HG03342 (cell line): ENCODE data around the gene ITGA4.

Source experiments
- ATAC-seq: cut with Tn5 transposase; IDR thresholded peaks from one replicate; pipeline ENCODE4 v1.9.1; 2021; ENCODE audit warnings: mild to moderate bottlenecking, moderate library complexity; ENCODE audit not compliant: unreplicated experiment

ITGA4 gene

DNA sequence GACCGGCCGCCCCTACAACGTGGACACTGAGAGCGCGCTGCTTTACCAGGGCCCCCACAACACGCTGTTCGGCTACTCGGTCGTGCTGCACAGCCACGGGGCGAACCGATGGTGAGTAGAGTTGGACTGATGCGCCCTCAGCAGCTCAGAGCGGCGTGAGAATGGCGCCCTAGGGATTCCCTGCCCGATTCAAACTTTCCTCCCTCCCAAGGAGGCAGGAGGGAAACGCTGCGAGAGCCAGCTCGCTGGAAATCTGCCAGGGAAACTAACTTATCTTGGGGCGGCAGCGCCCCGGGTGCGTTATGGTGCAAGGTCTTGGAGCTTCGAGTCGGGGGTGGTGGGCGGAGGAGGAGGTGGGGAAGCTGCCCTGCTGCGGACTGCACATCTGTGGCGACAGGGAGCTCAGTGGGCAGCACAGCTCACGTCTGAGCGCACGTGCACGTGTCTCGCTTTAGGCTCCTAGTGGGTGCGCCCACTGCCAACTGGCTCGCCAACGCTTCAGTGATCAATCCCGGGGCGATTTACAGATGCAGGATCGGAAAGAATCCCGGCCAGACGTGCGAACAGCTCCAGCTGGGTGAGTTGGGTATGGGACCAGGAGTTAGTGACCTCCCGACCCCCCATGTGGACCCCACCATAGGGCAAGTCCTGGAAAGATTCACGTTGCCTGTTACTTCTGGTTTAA lies 697 bp downstream of the ITGA4 start:
- peak; percentile 19 for ATAC-seq

DNA sequence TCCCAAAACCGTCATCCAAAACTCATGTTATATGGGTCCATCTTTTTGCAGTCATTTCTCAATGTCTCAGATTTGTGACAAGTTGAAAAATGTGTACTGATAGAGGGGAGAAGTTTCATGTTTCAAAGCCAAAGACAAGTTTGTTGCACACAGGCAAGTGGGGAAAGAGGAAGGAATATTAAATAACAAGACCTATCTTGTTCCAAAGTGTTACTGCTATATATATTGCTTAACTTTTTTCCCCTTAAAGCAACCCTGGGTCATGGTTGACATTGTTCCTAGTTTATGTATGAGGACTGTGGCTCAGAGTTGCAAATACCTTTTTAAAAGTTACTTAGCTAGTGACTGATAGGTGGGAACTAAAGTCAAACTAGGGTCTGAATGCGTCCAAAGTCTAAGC lies 1.7 kb downstream of the ITGA4 start:
- no peak for ATAC-seq

DNA sequence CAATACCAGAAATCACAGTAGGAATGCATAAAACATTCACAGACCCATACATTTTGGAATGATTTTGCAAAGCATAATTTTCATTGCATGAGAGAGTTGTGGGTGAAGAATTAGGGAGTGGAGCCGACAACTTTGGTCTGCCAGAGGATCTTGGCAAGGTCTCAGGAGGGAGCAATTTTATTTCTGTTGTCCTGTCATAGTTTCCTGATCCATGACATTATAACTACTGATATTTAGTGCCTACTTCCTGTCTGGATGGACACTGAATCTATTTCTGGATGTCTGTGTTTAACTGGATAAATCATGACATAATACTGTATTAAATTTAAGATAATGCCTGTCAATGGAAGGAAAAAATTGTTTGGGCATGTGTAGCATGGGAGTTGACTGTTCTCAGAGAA lies 2.4 kb downstream of the ITGA4 start:
- no peak for ATAC-seq

DNA sequence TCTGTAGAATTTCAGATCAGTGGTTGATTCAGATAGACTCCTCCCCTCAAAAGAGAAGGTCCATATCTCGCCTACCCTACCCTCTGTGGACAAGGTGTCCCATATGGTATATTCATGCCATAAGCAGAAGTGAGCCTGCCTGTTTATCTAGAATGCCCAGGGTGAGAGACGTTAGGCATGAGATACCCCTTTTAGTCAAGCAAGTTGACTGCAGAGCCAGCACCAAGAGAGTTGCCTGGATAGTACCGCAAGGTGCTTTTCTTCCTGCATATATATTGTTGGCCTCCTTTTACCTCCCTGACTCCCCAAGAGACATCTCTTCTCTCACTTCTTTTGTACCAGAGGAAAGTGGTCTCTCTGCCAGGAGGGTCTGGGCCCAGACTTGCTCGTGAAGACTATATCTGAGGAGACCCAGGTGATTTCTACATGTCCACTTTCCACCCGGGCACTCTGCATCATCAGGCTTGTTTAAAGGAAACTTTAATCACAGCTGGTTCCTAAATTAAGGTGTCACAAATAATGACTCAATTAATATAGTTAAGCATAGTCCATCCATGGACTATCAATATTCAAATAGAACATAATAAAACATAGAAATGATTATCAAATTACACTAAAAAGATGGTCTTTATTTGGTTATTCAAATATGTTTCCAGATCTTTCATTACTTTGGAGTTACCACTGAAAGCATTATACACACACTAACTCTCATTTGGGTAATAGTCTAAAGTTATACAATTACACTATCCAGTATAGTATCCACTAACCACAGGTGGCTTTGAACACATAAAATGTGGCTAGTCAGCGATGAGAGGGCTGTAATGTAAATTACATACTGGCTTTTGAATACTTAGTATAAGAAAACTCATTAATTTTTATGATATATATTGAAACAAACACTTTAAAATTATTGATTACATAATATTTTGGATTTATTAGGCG lies 4.1 kb downstream of the ITGA4 start:
- ATAC-seq = peak; percentile 21

DNA sequence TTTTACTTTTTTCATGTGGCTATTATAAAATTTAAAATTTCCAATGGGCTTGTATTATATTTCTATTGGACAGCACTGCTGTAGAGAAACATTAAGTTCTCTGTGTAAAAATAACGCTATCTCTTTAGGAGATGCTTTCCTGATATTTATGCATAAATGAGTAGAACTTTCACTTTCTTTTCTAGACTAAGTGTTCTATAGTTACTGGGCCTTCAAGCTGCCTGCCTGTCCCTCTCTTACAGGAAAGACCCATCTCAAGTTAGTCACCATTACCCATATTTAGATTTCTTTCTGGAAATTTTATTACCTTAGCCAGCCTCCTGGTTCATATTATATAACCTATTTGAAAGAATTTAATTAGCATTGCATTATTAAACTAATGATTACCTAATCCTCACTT lies 4.8 kb downstream of the ITGA4 start:
- peak; percentile 32 for ATAC-seq

DNA sequence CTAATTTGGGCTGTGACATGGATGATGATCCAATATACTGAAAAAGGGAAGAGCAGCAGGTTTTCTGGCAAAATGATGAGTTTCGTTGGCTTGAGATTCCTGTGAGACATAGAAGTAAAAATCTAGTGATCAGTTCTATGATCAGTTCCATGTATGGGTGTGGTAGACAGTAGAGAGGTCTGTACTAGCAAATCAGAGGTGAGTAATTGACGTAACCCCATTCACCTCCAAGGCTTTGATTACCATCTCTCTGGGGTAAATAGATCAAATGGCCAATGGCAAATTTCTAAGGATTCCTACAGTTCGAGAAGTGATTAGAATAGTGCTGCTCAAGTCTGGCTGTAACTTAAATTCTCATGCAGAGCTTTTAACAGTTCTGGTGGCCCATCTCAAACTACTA lies 6.4 kb downstream of the ITGA4 start:
- no peak for ATAC-seq

DNA sequence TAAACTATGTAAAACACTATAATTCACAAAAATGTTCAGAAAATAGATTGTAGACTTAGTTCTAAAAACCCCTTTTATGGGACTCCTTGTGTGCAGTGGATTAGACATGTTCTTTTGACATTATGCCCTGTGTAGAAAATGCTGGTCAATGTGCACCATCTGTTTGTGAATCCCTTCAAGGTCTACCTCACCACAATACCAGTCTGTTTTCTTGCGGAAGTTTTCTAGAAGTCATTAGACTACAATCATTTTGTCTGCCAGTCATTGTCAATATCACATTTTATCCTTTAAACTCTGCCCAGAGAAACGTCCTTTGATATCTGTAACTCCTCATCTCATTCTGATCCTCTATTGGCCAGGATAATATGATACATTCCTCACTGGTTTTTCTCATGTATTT lies 7.8 kb downstream of the ITGA4 start:
- ATAC-seq = no peak

DNA sequence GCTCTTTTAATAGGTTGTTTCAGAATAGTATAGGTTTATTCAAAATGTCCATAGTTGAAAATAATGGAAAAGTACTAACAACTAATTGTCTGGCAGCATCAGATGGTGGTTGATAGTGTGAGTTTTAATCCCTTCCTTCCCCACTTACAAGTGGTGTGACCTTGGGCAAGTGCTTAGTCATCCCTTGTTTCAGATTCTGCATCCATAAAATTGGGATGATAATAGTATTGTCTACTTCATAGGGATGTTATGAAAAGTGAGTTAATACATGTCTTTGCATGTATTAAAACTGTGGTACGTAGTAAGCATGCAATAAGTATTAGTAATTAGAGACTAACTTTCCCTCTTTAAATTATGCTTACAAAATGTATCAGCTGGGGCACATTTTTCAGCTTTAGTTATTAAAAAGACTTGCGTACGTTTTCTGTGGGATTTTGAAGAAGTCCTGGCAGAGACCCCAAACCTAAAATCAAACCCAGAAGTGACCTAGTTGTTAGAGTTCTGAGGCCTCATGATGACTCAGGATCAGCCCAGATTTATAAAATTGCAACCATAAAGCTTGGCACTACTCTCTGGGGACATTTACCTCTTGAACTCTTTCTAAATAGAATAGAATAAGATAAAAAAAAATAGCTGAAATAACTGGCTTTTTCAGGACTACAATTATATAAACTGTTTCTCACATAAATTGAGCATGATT lies 8.6 kb downstream of the ITGA4 start:
- no peak for ATAC-seq

DNA sequence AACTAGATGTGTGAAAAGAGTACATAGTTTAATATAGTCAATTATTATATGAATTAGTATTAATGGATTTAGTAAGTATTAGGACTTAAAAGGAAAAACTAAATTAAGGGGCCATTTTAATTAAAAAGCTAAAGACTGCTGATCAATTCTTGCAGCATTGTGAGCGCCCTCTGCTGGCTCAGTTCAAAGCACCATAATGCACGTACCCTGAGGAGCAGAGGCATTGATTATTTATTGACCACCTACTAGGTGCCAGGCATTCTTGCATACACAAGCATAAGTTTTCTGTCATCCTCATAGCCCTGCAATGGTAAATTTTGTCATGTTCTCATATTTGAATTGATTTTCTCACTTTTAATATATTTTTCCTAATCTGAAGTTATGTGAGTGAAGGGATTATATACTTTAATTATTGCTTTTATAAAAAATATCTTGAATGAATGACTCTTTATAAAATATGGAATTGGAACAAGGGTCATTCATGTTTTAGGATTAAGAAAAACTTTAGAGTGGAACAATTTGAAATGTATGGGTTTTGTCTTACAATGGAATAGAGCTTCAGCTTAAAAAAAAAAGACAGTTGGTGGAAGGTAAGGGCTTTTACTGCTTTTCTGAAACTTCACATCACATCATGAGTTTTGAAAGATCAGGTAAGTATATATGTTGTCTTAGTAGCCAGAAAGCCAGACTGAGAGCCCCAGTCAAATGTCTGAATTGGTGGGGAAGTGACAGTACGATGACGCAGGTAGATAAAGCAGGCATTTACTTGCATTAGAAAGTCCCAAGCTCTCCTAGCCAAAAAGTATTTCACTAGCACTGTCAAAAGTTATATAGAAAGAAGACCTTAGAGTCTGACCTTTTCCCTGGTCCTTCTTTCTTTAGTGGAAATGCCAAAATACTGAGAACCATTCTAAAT lies 9.7 kb downstream of the ITGA4 start:
- ATAC-seq = peak; percentile 34

DNA sequence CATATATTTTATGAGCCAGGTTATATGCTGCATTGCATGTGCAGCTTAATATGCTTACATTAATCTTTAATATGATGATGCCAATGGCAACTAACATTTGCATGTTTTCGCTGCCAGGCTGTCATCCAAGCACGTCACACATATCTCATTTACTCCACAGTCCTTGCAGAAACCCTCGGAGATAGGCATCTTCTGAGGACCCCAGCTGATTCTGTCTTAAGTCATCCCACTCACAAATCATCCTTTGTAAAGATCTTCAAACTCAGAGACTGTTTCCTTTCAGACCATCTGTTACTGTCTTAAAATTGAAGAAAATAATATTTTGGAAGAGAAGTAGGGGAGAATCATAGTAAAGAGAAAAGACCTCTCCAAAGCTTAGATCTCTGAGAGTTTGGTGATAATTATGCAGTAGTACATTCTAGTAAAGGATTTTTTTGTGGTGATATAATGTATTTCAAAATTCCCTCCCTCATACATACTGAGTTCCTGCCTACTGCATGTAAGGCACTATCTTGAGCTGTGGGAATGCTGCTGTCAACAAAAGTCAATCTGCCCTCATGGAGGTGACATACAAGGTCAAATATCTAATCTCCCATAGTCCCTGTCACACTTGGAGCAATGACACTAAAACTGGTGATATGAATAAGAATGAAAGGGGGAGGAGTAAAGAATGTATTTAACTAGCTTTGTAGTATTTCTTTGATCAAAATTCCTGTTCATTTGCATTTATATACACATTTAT lies 11.0 kb downstream of the ITGA4 start:
- ATAC-seq = no peak

DNA sequence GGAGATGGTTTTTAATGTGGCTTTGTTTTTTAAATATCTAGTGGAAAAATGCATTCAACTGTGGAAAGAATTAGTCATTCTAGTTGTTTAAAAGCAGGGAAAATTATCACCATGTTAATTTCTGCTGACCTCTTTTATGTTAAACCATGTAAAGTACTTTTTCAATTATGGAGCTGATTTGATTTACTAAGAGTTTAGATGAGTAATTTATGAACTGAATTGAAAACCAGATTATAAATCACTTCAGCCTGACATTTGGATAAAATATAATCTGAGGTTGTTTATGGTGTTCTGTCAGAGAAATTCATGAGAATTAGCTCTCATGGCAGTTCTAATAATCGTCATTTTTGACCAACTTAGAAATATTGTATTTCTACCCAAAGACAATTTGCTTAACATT lies 11.6 kb downstream of the ITGA4 start:
- no peak for ATAC-seq

DNA sequence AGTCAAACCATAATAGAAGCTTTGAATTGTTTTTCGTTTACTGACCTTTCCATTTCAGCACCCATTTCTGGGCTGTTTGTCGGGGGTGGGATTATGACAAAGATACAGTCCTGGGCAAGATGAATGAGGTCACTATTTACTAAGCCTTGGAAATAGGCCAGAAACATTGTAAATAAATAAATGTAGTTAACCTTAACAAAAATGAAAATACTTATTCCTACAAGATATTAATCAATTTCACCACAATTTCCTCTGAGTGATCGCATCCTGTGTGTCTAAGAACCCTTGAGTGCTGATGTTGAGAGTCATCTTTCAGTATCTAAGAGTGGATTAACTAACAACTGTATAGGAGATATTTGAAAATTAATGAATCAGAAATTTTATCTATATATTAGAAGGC lies 14.0 kb downstream of the ITGA4 start:
- no peak for ATAC-seq

DNA sequence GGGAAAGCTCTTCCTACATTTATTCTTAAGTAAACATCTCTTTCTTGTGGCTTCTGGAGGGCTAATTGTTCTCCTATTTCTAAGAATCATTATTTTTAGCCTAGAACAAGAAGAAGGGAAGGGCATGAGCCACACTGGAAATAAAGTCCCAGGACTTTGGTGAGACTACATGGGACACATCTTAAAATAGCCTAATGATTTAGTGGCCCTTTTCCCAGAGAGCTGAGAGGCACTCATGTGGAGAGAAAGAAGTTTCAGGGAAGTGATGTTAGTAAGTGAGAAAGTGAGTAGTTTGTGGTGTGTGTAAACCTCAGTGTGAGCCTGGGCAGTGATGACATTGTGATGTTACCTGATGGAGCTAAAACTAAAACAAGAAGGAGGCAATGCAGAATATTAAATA lies 14.6 kb downstream of the ITGA4 start:
- ATAC-seq = no peak

DNA sequence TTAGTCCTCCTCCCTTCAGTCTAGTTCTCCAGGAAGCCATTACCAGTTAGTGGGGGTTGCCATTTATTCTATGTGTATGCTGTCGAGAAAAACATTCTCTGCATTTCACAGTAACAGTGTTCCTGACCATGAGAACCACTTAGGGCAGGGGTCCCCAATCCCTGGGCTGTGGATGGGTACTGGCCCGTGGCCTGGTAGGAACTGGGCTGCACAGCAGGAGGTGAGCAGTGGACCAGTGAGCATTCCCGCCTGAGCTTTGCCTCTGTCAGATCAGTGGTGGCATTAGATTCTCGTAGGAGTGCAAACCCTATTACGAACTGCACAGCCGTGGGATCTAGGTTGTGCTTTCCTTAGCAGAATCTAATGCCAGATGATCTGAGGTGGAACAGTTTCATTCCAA lies 15.8 kb downstream of the ITGA4 start:
- ATAC-seq = no peak

DNA sequence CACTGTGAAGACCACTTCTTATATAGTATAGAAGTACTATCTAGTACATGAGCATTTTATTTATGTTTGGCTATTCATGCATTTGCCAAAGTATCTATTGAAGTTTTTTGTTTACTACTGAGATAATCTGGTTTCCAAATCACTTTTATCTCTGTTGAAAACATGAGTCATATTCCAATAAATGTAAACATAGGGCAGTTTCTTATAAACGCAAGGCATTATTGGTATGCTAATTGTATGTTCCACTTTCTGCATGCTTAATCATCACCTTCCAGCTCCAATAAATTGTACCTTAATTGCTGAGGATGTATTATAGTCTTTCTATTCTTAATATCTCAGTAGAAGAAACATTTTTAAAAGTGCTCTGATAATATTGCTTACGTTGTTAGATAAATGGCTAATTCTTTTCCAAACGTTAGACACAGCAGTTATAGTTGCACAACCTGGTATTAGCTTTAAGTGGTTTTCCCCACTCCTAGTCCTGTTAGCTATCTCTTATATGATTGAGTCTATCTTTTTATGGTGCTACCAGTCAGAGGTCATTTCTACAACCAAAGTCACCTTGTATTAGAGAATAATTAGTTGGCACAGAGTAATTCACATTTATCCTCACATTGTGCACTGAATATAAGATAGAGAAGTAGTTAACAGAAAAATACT lies 17.2 kb downstream of the ITGA4 start:
- no peak for ATAC-seq

DNA sequence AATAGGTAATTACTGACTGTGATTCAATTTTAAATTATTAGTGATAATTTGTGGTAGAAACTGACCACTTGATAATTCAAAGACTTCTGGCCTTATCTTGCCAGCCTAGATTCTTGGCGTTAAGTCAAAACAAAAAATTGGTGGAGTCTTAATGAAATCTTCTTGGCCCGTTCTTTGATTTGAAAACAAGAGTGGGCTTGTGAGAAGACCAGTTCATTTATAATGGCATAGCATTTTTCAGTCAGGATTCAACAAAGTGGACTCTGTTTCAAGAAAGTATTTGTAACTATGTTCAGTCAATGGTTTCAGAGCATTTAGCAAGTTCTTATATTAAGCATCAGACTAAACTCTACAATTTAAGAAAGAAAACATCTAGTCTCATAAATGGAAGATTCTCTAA lies 26.0 kb downstream of the ITGA4 start:
- ATAC-seq = no peak

DNA sequence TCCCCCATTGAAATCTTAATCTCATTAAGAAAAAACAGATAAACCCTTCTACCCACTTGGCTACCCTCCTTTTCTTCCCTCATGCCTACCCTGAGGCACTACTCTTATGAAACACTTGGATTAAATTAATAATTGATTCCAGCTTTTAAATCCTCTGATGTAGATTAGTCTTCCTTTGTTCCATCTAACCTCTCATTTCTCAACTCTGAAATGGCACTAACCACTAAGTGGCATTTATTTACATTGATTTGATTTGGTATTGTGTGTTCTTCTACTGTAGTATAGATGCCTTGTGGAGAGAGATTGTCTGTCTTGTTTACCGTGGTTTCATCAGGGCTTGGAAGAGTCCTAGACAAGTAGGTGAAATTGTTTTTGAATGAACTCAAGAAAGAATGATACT lies 26.7 kb downstream of the ITGA4 start:
- ATAC-seq = no peak

DNA sequence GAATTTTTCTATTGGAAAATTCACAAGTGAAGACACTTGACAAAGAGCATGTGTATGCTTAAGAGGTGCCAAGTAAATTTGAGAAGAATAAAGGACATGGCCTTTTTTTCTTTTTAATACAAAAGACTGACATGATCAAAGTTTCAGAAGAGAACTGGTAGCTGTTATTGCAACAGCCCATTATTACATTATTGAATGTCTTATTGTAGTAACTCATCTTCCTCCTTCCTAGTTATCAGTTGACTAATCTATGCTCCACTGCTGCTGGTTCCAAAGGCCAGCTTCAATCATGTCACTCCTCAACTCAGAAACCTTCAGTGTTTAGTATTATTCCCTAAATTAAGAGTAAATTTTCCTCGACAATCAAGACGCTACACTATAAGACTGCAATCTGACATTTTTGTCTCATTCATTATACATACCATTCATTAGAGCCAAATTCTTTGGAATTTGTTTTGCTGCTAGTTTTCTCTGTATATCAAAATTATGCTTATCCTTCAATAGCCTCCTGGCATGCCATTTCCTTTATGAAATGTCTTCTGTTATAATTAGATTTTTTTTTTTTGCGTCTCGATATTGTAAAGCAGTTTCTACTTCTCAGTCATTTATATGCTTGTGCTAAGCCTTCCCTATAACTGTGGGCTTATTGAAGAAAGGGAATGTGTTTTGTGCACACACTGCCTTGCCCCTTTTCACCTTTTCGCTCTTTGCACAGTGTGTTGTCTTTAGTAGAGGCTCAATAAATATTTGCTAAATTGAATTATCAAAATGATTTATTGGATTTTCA lies 27.9 kb downstream of the ITGA4 start:
- no peak for ATAC-seq

DNA sequence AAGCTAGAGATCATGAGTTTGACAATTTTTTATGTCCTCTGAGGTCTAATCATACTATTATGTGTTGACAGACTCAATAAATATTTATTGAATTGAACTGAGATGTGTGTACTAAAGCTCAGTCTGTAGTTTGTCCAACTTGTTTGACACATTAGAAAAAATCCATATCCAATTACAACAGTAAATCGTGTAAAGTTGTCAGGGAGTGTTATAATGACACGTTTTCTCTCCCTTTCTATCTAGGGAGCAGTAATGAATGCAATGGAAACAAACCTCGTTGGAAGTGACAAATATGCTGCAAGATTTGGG lies 28.4 kb downstream of the ITGA4 start:
- no peak for ATAC-seq
